Inflammatory macrophage treated with lipopolysaccharide for 1 hour (primary cell): ENCODE measurements around the gene LMF1.

Experiments
- DNase-seq, 2 donors: peaks; one replicate each; pipeline ENCODE4 v3.0.0-alpha.2; 2020 to 2022

LMF1 gene

GRCh38 chr16:970766-971581 is at the start of gene LMF1:
TSS of gene LMF1 (minus strand) at chr16:970984. CDS start at chr16:970980, 4 bp downstream.
- DNase-seq, result peak; percentile 87 to 98

- DNase-seq, result no peak
Observed at GRCh38 chr16:1020091-1020399, 49.3 kb upstream of the LMF1 start.

- no peak for DNase-seq
Observed at GRCh38 chr16:1019231-1020090, 48.7 kb upstream of the LMF1 start.

- no peak for DNase-seq
Observed at GRCh38 chr16:1018447-1019198, 47.8 kb upstream of the LMF1 start.

- no peak for DNase-seq
Observed at GRCh38 chr16:1014771-1015495, 44.1 kb upstream of the LMF1 start.

GRCh38 chr16:1014221-1014620 is 43.4 kb upstream of the LMF1 start:
- no peak for DNase-seq

GRCh38 chr16:1013593-1013900 is 42.8 kb upstream of the LMF1 start:
- DNase-seq, result no peak

- DNase-seq, result no peak
Observed at GRCh38 chr16:1012722-1013592, 42.2 kb upstream of the LMF1 start.

GRCh38 chr16:1012135-1012534 is 41.4 kb upstream of the LMF1 start:
- no peak for DNase-seq

- no peak for DNase-seq
Observed at GRCh38 chr16:1011316-1012082, 40.7 kb upstream of the LMF1 start.

- no peak for DNase-seq
Observed at GRCh38 chr16:1010815-1011214, 40.0 kb upstream of the LMF1 start.

GRCh38 chr16:1010251-1010650 is 39.5 kb upstream of the LMF1 start:
- no peak for DNase-seq

- no peak for DNase-seq
Observed at GRCh38 chr16:1009358-1010150, 38.8 kb upstream of the LMF1 start.

- no peak for DNase-seq
Observed at GRCh38 chr16:1008085-1008484, 37.3 kb upstream of the LMF1 start.

- DNase-seq, result no peak
Observed at GRCh38 chr16:1007284-1007850, 36.6 kb upstream of the LMF1 start.

- no peak for DNase-seq
Observed at GRCh38 chr16:1006781-1007180, 36.0 kb upstream of the LMF1 start.

- DNase-seq, result no peak
Observed at GRCh38 chr16:1005286-1005685, 34.5 kb upstream of the LMF1 start.

- no peak for DNase-seq
Observed at GRCh38 chr16:1003391-1004347, 32.9 kb upstream of the LMF1 start.
